Choroid plexus epithelial cell (primary cell): ENCODE data around the gene NRSN2.
A peak's percentile ranks its signal among the peaks of the same experiment; 100 is the strongest.
"Not testable (repeated sequence)": the region's sequence is repeated elsewhere in the genome, so short reads cannot be mapped to it uniquely, and the experiment has no call there.

Experiments used
- DNase-seq: peaks from one replicate; pipeline ENCODE4 v3.0.0-alpha.2; 2010; ENCODE audit warnings: low read depth
- H3K4me3 ChIP-seq: 2 replicates; pipeline ENCODE4 v1.5.1; 2011; ENCODE audit warnings: low read depth, mild to moderate bottlenecking, control low read depth, low read length, moderate library complexity
- CTCF ChIP-seq: conservative IDR thresholded peaks from 2 replicates; pipeline ENCODE4 v1.5.1; 2011; ENCODE audit warnings: low read depth, mild to moderate bottlenecking, control low read depth, inconsistent platforms, low read length, moderate library complexity

Gene NRSN2

DNA sequence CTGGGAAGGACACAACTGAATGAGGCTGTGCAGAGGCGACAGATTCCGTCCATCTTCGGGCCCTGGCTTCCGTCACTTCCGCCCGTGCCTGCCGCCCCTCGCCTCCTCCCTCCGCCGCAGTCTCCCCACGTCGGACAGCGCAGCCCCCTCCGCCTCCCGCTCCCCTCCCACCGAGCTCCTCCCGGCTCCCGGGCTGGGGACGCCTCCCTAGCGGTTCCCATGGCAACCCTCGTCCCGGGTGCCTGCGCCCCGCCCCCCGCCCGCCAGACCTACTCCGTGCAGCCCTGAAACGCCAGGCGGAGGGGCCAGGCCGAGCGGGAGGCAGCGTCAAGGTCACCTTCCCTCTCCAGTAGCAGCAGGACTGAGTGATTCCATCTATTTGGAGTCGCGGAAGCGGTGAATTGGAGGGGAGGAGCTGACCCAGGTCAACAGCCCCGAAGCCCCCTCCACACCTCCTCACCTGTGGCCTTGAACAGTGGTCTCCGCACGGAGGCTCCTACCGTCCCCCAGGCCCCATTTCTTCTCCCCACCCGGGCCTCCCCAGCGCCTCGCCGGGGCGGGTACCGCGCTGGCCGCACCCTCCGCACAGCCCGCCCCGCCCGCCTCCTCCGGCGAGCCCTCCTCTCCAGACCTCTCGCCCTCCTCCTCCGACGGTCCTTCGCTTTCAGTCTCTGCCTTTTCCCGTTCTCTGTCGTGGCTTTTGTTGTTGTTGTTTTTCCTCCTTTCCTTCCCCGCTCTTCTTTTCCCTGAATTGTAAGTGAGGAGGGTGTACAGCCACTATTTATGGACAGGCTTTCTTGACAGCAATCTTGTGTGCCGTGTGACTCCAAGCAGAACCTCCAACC lies 951 bp downstream of the NRSN2 start:
- DNase-seq, result peak; percentile 98
- H3K4me3 ChIP-seq, result peak overlapping the region; percentile 81
- no peak for TF ChIP-seq CTCF

DNA sequence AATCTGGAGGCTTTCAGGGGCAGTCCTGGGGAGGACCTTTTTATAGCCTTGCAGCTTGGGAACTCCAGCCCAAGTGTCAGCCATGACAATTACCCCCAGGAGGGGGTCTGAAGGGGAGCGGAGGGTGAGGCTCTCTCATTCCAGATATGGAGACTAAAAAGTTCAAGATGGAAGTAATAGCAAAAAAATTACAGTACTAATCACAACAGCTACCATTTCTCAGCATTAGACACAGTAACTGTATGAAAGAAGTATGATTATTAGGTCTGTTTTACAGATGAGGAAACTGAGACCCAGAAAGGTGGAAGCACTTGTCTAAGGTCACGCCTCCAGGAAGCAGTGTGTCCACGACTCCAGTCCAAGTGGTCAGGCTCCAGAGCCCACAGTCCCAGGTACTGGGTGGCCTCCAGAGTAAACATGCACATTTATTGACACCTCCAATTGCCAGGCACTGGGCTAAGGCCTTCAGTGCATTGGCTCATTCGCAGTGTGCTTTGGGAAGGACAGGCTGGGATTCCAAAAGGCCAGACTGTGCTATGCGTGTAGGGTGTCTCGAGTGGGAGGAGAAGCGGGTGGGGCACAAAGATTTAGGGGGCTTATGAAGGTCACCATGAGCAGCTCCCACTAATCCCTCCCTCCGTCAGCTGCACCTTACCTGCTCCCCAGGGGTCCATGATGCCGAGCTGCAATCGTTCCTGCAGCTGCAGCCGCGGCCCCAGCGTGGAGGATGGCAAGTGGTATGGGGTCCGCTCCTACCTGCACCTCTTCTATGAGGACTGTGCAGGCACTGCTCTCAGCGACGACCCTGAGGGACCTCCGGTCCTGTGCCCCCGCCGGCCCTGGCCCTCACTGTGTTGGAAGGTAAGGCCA lies 2.3 kb downstream of the NRSN2 start:
- TF ChIP-seq CTCF, result no peak
- no peak for DNase-seq
- H3K4me3 ChIP-seq, result no peak overlapping the region

DNA sequence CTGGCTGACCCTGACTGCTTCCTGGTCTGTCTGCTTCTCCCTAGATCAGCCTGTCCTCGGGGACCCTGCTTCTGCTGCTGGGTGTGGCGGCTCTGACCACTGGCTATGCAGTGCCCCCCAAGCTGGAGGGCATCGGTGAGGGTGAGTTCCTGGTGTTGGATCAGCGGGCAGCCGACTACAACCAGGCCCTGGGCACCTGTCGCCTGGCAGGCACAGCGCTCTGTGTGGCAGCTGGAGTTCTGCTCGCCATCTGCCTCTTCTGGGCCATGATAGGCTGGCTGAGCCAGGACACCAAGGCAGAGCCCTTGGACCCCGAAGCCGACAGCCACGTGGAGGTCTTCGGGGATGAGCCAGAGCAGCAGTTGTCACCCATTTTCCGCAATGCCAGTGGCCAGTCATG lies 6.3 kb downstream of the NRSN2 start:
- DNase-seq, result no peak
- TF ChIP-seq CTCF, result no peak
- H3K4me3 ChIP-seq, result no peak overlapping the region

- DNase-seq, result peak; percentile 81
- H3K4me3 ChIP-seq, result no peak overlapping the region
- TF ChIP-seq CTCF, result peak; percentile 94
These were observed 7.5 kb downstream of the NRSN2 start for GRCh38 chr20:354298-354977.

GRCh38 chr20:356154-356553 lies 9.2 kb downstream of the NRSN2 start:
- H3K4me3 ChIP-seq, DNase-seq: not testable (repeated sequence)

DNA sequence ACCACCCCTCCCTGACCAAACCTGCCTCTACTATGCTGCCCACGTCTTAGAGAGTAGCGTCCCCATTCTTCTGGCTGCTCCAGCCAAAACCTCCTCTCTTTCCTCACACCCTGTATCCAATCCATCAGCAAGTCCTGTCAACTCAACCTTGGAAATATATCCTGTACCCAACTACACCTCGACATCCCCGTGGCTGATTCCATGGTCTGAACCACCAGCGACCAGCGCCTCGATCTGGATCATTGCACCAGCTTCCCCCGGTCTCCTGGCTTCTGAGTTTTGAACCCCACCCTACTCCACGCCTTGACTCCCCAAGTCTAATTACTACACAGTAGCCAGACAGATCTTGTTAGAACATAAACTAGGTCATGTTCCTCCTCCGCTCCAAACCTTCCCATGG lies 9.8 kb downstream of the NRSN2 start:
- TF ChIP-seq CTCF, result no peak
- H3K4me3 ChIP-seq, result no peak overlapping the region
- no peak for DNase-seq
